Measurements from ENCODE around the gene EDN1. TPM values are rescaled to one million over a fixed set of nuclear protein-coding genes. Genes with fewer than 3 reads are reported as not detected.

The EDN1 gene
- total and polyA plus RNA-seq, 2 of the 13 experiments (the other 11 are each of a cell fraction or from before 2014, with no cell fraction given), result 0.15 to 1.2 TPM

DNA sequence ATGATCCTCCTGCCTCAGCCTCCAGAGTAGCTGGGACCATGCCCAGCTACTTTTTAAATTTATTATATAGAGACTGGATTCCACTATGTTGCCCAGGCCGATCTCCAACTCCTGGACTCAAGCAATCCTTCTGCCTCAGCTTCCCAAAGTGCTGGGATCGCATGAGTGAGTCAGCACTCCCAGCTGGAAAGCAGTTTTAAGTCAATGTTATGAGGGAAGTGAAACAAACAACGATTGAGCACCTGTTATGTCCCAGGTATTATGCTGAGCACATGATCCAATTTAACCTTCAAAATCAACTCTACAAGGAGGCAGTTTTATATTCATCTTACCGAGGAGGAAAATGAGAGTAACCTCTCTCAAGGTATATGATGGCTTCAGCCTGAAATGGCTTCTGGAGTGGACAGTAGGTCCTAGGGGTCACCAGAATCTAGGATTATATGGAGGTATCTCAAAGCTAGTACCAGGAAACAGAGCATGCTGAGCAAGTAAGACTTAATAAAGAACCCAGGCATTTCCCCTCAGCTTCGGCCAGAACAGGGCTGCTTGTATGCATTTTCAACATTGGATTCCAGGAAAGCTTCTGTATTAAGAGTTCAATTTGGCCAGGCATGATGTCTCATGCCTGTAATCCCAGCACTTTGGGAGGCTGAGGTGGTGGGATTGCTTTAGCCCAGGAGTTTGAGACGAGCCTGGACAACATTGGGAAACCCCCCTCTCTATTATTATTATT lies 55.0 kb downstream of the EDN1 start:
- Histone ChIP-seq H2AFZ (ENCODE audit: low read length) (no peak overlapping the region), H3K36me3 (replicated peaks in 1 of 2; ENCODE audit: control insufficient read depth in 1 of 2, insufficient read depth in 2 of 2, low read length in 2 of 2) (no peaks in the 10 kb centered on the region), H3K27ac (ENCODE audit: extremely low read length, insufficient read depth, low read length) (no peak overlapping the region), H3K4me2 (ENCODE audit: low read depth, low read length) (no peak overlapping the region), H3K79me2 (ENCODE audit: insufficient read depth, low read length) (no peaks in the 10 kb centered on the region), H3K4me1 (ENCODE audit: insufficient read depth, low read length) (peaks cover 80% of the 10 kb centered on the region), H3K9me3 (ENCODE audit: low read length) (no peaks in the 10 kb centered on the region), H4K20me1 (ENCODE audit: insufficient read depth, low read length) (no peaks in the 10 kb centered on the region), H3K4me3 (replicated peaks in 1 of 3; ENCODE audit: insufficient read depth in 1 of 3, low read depth in 2 of 3, low read length in 3 of 3) (no peak overlapping the region), H3K27me3 (ENCODE audit: control insufficient read depth in 1 of 2, insufficient read depth in 2 of 2, low read length in 2 of 2) (no peaks in the 10 kb centered on the region), H3K9ac (ENCODE audit: insufficient read depth, low read depth, low read length) (no peak overlapping the region)
- no TSS peak for BruUV-seq (replicated peaks)
- TF ChIP-seq PPARG (CRISPR knock-in tag; conservative IDR thresholded peaks at IDR 0.05), result no peak
- no peak for TF ChIP-seq ZNF747 (CRISPR knock-in tag; IDR thresholded peaks at IDR 0.05; ENCODE audit: borderline replicate concordance)
- TF ChIP-seq ZFAT (CRISPR knock-in tag; conservative IDR thresholded peaks at IDR 0.05), result no peak
- no peak for TF ChIP-seq ZFYVE20 (CRISPR knock-in tag; IDR thresholded peaks at IDR 0.05; ENCODE audit: borderline replicate concordance, low read depth)
- no peak for TF ChIP-seq U2AF2 (IDR thresholded peaks at IDR 0.05; ENCODE audit: low read depth, low read length)
- TF ChIP-seq ELF4 (CRISPR knock-in tag; IDR thresholded peaks at IDR 0.05; ENCODE audit: borderline replicate concordance), result no peak
- no peak for TF ChIP-seq PHF8 (CRISPR knock-in tag; IDR thresholded peaks at IDR 0.05)
- TF ChIP-seq RELA (CRISPR knock-in tag; IDR thresholded peaks at IDR 0.05), result no peak
- no peak for TF ChIP-seq SUZ12 (IDR thresholded peaks at IDR 0.05; ENCODE audit: low read depth, low read length)
- no peak for TF ChIP-seq REL (CRISPR knock-in tag; conservative IDR thresholded peaks at IDR 0.05)
- TF ChIP-seq, protein P1, sequence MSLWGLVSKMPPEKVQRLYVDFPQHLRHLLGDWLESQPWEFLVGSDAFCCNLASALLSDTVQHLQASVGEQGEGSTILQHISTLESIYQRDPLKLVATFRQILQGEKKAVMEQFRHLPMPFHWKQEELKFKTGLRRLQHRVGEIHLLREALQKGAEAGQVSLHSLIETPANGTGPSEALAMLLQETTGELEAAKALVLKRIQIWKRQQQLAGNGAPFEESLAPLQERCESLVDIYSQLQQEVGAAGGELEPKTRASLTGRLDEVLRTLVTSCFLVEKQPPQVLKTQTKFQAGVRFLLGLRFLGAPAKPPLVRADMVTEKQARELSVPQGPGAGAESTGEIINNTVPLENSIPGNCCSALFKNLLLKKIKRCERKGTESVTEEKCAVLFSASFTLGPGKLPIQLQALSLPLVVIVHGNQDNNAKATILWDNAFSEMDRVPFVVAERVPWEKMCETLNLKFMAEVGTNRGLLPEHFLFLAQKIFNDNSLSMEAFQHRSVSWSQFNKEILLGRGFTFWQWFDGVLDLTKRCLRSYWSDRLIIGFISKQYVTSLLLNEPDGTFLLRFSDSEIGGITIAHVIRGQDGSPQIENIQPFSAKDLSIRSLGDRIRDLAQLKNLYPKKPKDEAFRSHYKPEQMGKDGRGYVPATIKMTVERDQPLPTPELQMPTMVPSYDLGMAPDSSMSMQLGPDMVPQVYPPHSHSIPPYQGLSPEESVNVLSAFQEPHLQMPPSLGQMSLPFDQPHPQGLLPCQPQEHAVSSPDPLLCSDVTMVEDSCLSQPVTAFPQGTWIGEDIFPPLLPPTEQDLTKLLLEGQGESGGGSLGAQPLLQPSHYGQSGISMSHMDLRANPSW (CRISPR knock-in tag; IDR thresholded peaks at IDR 0.05; ENCODE audit: borderline replicate concordance), result no peak
- TF ChIP-seq, protein P2, sequence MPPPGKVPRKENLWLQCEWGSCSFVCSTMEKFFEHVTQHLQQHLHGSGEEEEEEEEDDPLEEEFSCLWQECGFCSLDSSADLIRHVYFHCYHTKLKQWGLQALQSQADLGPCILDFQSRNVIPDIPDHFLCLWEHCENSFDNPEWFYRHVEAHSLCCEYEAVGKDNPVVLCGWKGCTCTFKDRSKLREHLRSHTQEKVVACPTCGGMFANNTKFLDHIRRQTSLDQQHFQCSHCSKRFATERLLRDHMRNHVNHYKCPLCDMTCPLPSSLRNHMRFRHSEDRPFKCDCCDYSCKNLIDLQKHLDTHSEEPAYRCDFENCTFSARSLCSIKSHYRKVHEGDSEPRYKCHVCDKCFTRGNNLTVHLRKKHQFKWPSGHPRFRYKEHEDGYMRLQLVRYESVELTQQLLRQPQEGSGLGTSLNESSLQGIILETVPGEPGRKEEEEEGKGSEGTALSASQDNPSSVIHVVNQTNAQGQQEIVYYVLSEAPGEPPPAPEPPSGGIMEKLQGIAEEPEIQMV (CRISPR knock-in tag; IDR thresholded peaks at IDR 0.05; ENCODE audit: low read depth), result no peak
- FAIRE-seq (no peak), ATAC-seq (no peak), DNase-seq (ENCODE audit: low spot score) (no peak)
- ChIA-PET CTCF (ENCODE audit: low intra/inter-chr PET ratio, low total read pairs) (no interaction called here), POLR2A (interaction anchor here (1.5 to 2.3 kb wide), 4 partner anchors 13 to 55 kb away, joined by 4 to 17 read pairs (median 6); partner anchors contain the start of gene EDN1)
- in situ Hi-C loops (cut with HindIII; ENCODE audit: extremely low pct_ligation_motif_present, low pct_unique_long_range_greater_than_20kb), result no loop called here
- intact Hi-C loops (cut with micrococcal nuclease; ENCODE audit: unreplicated experiment), result no loop called here
- WGBS (ENCODE audit: low lambda C conversion rate), result 57% methylated on average over 6 of the region's 6 CpGs
